ENCODE results near the gene TANC1.

TANC1 gene

GRCh38 chr2:159160412-159160811 is 192.0 kb downstream of the TANC1 start:
- H3K9ac ChIP-seq (ENCODE audit: low read depth, low read length, poor library complexity, severe bottlenecking): peak overlapping the region; percentile 1
- H3K79me2 ChIP-seq (ENCODE audit: insufficient read depth, low read length): no peaks in the 10 kb centered on the region
- no peak overlapping the region for H3K4me3 ChIP-seq (ENCODE audit: low read length, poor library complexity, severe bottlenecking)
- no peak for TF ChIP-seq CTCF (conservative IDR thresholded peaks at IDR 0.05; ENCODE audit: low read length)
- no peaks in the 10 kb centered on the region for H3K36me3 ChIP-seq (ENCODE audit: insufficient read depth, low read length)
- no peaks in the 10 kb centered on the region for H3K9me2 ChIP-seq (replicated peaks; ENCODE audit: low read depth, low read length)
- H3F3A ChIP-seq (ENCODE audit: low read depth): no peaks in the 10 kb centered on the region
- no peaks in the 10 kb centered on the region for H3K27me3 ChIP-seq (ENCODE audit: insufficient read depth, low read length, poor library complexity, severe bottlenecking)
- H3K9me3 ChIP-seq (ENCODE audit: insufficient read depth, low read depth, low read length): no peaks in the 10 kb centered on the region
- H2AFZ ChIP-seq (ENCODE audit: low read length): peak overlapping the region; percentile 60; the same call in 1 of the 2 replicates
- H3K4me1 ChIP-seq (ENCODE audit: insufficient read depth, low read length, poor library complexity, severe bottlenecking): peaks cover 65% of the 10 kb centered on the region
- H4K20me1 ChIP-seq (ENCODE audit: insufficient read depth, low read length, poor library complexity, severe bottlenecking): no peaks in the 10 kb centered on the region
- peak overlapping the region; percentile 65 for H3K4me2 ChIP-seq (ENCODE audit: low read depth, low read length, poor library complexity, severe bottlenecking)

DNA sequence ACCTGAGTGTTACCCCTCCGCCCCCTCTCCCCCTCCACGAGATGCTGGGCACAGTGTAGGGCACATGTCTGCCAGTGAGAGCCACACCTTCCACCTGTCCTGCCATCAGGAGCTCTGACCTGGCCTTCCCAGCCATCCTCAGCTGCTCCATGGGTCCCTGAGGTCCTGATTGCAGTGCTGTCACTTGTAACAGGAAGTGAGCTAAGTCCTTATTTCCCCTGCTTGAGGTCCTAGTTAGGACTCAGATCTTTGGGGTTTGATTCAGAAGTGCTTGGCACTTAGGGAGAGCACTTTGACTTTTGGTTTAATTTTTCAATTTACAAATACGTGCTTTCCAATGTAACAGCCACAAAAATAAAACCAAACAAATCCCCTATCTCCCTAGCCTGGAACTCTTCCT is 192.5 kb downstream of the TANC1 start:
- Histone ChIP-seq H3K4me3 (ENCODE audit: low read length, poor library complexity, severe bottlenecking) (peak overlapping the region; percentile 37), H3K27me3 (ENCODE audit: insufficient read depth, low read length, poor library complexity, severe bottlenecking) (no peaks in the 10 kb centered on the region), H3K4me1 (ENCODE audit: insufficient read depth, low read length, poor library complexity, severe bottlenecking) (peaks cover 63% of the 10 kb centered on the region), H4K20me1 (ENCODE audit: insufficient read depth, low read length, poor library complexity, severe bottlenecking) (no peaks in the 10 kb centered on the region), H2AFZ (ENCODE audit: low read length) (peak overlapping the region; percentile 60), H3K9me2 (replicated peaks; ENCODE audit: low read depth, low read length) (no peaks in the 10 kb centered on the region), H3K36me3 (ENCODE audit: insufficient read depth, low read length) (no peaks in the 10 kb centered on the region), H3K4me2 (ENCODE audit: low read depth, low read length, poor library complexity, severe bottlenecking) (peak overlapping the region; percentile 65), H3K9me3 (ENCODE audit: insufficient read depth, low read depth, low read length) (no peaks in the 10 kb centered on the region), H3K79me2 (ENCODE audit: insufficient read depth, low read length) (no peaks in the 10 kb centered on the region), H3F3A (ENCODE audit: low read depth) (no peaks in the 10 kb centered on the region), H3K9ac (ENCODE audit: low read depth, low read length, poor library complexity, severe bottlenecking) (peak overlapping the region; percentile 1)
- TF ChIP-seq CTCF (conservative IDR thresholded peaks at IDR 0.05; ENCODE audit: low read length) (no peak), EZH2phosphoT487 (IDR thresholded peaks at IDR 0.05; ENCODE audit: borderline replicate concordance) (no peak)

DNA sequence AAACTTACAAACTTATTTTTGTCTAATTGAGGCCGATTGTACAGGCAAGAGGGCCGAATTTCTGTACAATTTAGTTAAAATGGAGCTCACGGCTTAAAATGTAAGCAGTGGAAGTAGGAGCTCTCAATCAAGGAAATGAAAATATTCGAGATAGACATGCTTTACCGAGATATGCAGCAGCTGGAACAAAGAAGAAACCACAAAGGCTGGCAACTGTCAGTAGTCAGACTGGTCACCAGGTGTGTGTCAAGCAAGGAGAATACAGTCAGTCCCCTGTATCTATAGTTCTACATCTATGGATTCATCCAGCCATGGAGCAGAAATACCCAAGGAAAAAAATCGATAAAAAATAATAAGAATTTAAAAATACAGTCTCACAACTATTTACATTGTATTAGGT is 195.5 kb downstream of the TANC1 start:
- no peaks in the 10 kb centered on the region for H3K27me3 ChIP-seq (ENCODE audit: insufficient read depth, low read length, poor library complexity, severe bottlenecking)
- peak overlapping the region; percentile 42 for H2AFZ ChIP-seq (ENCODE audit: low read length)
- H3F3A ChIP-seq (ENCODE audit: low read depth): no peaks in the 10 kb centered on the region
- H3K9ac ChIP-seq (ENCODE audit: low read depth, low read length, poor library complexity, severe bottlenecking): peak overlapping the region; percentile 57
- H3K4me1 ChIP-seq (ENCODE audit: insufficient read depth, low read length, poor library complexity, severe bottlenecking): peaks cover 57% of the 10 kb centered on the region
- H3K79me2 ChIP-seq (ENCODE audit: insufficient read depth, low read length): no peaks in the 10 kb centered on the region
- H3K4me2 ChIP-seq (ENCODE audit: low read depth, low read length, poor library complexity, severe bottlenecking): peak overlapping the region; percentile 65
- no peaks in the 10 kb centered on the region for H3K9me2 ChIP-seq (replicated peaks; ENCODE audit: low read depth, low read length)
- TF ChIP-seq EZH2phosphoT487 (IDR thresholded peaks at IDR 0.05; ENCODE audit: borderline replicate concordance): no peak
- H3K4me3 ChIP-seq (ENCODE audit: low read length, poor library complexity, severe bottlenecking): peak overlapping the region; percentile 45
- H3K36me3 ChIP-seq (ENCODE audit: insufficient read depth, low read length): no peaks in the 10 kb centered on the region
- no peaks in the 10 kb centered on the region for H3K9me3 ChIP-seq (ENCODE audit: insufficient read depth, low read depth, low read length)
- no peaks in the 10 kb centered on the region for H4K20me1 ChIP-seq (ENCODE audit: insufficient read depth, low read length, poor library complexity, severe bottlenecking)

DNA sequence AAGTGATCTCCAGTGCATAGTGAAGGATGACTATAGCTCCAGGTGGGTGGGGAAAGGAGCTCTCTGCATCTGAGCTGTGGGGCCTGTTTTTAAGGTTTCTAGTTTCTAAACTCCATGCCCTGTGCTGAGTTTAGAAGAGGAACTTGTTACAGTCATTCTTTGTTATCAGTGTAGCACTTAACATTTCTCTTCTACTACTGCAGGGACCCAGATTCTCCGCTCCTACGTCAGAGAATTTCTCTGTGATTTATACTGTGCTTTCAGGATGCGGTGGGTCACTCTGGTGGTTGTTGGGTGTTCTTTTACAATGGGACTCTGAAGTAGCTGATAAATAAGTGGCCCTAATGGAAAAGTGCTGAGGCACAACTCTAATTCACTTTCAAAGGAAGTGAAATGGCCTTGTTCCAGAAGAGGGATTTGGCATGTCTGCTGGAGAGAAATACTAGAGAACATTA is 196.0 kb downstream of the TANC1 start:
- Histone ChIP-seq H3F3A (ENCODE audit: low read depth) (no peaks in the 10 kb centered on the region), H3K27me3 (ENCODE audit: insufficient read depth, low read length, poor library complexity, severe bottlenecking) (no peaks in the 10 kb centered on the region), H3K9ac (ENCODE audit: low read depth, low read length, poor library complexity, severe bottlenecking) (peak overlapping the region; percentile 57), H3K9me3 (ENCODE audit: insufficient read depth, low read depth, low read length) (no peaks in the 10 kb centered on the region), H3K4me2 (ENCODE audit: low read depth, low read length, poor library complexity, severe bottlenecking) (peak overlapping the region; percentile 65), H3K4me1 (ENCODE audit: insufficient read depth, low read length, poor library complexity, severe bottlenecking) (peaks cover 57% of the 10 kb centered on the region), H2AFZ (ENCODE audit: low read length) (peak overlapping the region; percentile 48; the same call in 1 of the 2 replicates), H4K20me1 (ENCODE audit: insufficient read depth, low read length, poor library complexity, severe bottlenecking) (no peaks in the 10 kb centered on the region), H3K79me2 (ENCODE audit: insufficient read depth, low read length) (no peaks in the 10 kb centered on the region), H3K36me3 (ENCODE audit: insufficient read depth, low read length) (no peaks in the 10 kb centered on the region), H3K4me3 (ENCODE audit: low read length, poor library complexity, severe bottlenecking) (peak overlapping the region; percentile 45), H3K9me2 (replicated peaks; ENCODE audit: low read depth, low read length) (no peaks in the 10 kb centered on the region)
- TF ChIP-seq EZH2phosphoT487 (IDR thresholded peaks at IDR 0.05; ENCODE audit: borderline replicate concordance): no peak
- TF ChIP-seq CTCF (conservative IDR thresholded peaks at IDR 0.05; ENCODE audit: low read length): no peak
